Stomach (tissue), 9 donors: ENCODE measurements around the gene ALX1. TPM values are rescaled to one million over a fixed set of nuclear protein-coding genes. Genes with fewer than 3 reads are reported as not detected.

Experiments
- DNase-seq, 2 donors: peaks; one replicate each; pipeline versions ENCODE4 v3.0.0 to v3.0.0-alpha.2; 2013 to 2019
- H3K27ac ChIP-seq, 5 donors: fragments of 200-600 bp in 4 of 5; sonication (generic) in 4 of 5; one replicate each; pipeline ENCODE4 v1.5.1; 2013 to 2019; ENCODE audit warnings: mild to moderate bottlenecking in 1 of 5, moderate library complexity in 1 of 5
- H3K27me3 ChIP-seq, 3 donors: fragments of 200-600 bp; sonication (generic); one replicate each; pipeline ENCODE4 v1.5.1; 2017 to 2019; ENCODE audit warnings: mixed run types in 1 of 3
- H3K36me3 ChIP-seq, 4 donors: fragments of 200-600 bp; sonication (generic); 1 replicate in 3 of 4; 2 replicates in 1 of 4; pipeline ENCODE4 v1.5.1; 2016 to 2019
- H3K4me1 ChIP-seq, 4 donors: fragments of 200-600 bp; sonication (generic); one replicate each; pipeline ENCODE4 v1.5.1; 2016 to 2019
- H3K4me3 ChIP-seq, 4 donors: fragments of 200-600 bp; sonication (generic) in 3 of 4; one replicate each; pipeline ENCODE4 v1.5.1; 2016 to 2019; ENCODE audit warnings: mild to moderate bottlenecking in 1 of 4
- H3K9me3 ChIP-seq, 4 donors: fragments of 200-600 bp; sonication (generic); one replicate each; pipeline ENCODE4 v1.5.1; 2016 to 2019
- EP300 ChIP-seq: sonication (generic); formaldehyde crosslinking; IDR thresholded peaks from one replicate; pipeline ENCODE4 v1.6.1; 2017; ENCODE audit warnings: antibody characterized with exemption
- POLR2A ChIP-seq, 4 donors: fragments of 450-650 bp; IDR thresholded peaks; one replicate each; pipeline ENCODE4 v1.6.1; 2016; ENCODE audit warnings: antibody characterized with exemption in 4 of 4, control low read depth in 2 of 4, mild to moderate bottlenecking in 1 of 4, moderate library complexity in 1 of 4
- POLR2AphosphoS5 ChIP-seq, 3 donors: sonication (generic); formaldehyde crosslinking; IDR thresholded peaks; one replicate each; pipeline ENCODE4 v1.6.1; 2016; ENCODE audit warnings: antibody characterized with exemption in 3 of 3
- WGBS, 5 donors: extraction: QIAGEN DNeasy Blood & Tissue Kit in 3 of 5; methylation state at CpG; one replicate each; pipeline versions ENCODE4 v1.1.5 to v1.1.7; 2013 to 2018; 5-methylcytosine and 5-hydroxymethylcytosine counted together
- intact Hi-C: fragments of 100-400 bp; cut with DNase I; formaldehyde crosslinking; loops from one replicate; pipeline ENCODE4 v1.15.1; 2023; ENCODE audit warnings: low total_unique reads
- polyA plus RNA-seq, 3 donors: library from polyadenylated mRNA; stranded (reverse); fragments of 200-250 nt; gene quantifications; one replicate each; pipeline ENCODE4 v1.2.3, GENCODE V29; 2013
- total RNA-seq, 5 donors: library from RNA; depleted of rRNA; stranded (reverse); fragments of >200 nt; gene quantifications; one replicate each; pipeline versions ENCODE4 v1.1.0 to v1.2.3, GENCODE V29; 2014 to 2016
- TF ChIP-seq, protein P1 (sequence below), 7 experiments: fragments of 450-650 bp in 4 of 7; fragments of 200-600 bp in 3 of 7; sonication (generic) in 3 of 7; IDR thresholded peaks; one replicate each; pipeline ENCODE4 v1.5.1; 2016 to 2019; ENCODE audit warnings: antibody characterized with exemption in 7 of 7, control low read depth in 2 of 7, mild to moderate bottlenecking in 1 of 7
- donor health status: healthy with polysubstance abuse.
- donor health status: Bipolar disorder and iron deficiency.
- donor health status: healthy.

The ALX1 gene
- total and polyA plus RNA-seq, 8 donors: not detected

DNA sequence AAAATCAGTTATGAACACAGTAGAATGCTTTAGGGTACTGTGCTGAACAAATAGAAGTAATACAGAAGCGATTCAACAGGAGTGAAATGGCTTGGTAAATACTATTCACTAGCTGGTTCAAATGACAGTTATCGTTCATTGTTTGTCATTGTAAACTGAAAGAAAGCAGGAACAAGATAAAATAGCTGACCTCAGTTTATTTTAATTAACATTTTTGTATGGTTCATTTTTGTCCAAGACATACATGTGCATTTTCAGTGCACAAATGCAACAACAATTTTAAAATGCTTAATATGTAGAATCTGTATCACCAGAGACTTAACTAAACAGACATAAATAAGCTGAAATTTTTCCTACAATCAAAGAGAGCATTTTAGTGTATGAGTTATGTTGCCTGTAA, 49.9 kb downstream of the ALX1 start:
- 28 to 53% (median 38%) methylated on average over 2 of the region's 2 CpGs for WGBS, 5 donors
- TF ChIP-seq POLR2A (IDR thresholded peaks at IDR 0.05): no peak
- no peak for TF ChIP-seq EP300
- TF ChIP-seq, protein P1, sequence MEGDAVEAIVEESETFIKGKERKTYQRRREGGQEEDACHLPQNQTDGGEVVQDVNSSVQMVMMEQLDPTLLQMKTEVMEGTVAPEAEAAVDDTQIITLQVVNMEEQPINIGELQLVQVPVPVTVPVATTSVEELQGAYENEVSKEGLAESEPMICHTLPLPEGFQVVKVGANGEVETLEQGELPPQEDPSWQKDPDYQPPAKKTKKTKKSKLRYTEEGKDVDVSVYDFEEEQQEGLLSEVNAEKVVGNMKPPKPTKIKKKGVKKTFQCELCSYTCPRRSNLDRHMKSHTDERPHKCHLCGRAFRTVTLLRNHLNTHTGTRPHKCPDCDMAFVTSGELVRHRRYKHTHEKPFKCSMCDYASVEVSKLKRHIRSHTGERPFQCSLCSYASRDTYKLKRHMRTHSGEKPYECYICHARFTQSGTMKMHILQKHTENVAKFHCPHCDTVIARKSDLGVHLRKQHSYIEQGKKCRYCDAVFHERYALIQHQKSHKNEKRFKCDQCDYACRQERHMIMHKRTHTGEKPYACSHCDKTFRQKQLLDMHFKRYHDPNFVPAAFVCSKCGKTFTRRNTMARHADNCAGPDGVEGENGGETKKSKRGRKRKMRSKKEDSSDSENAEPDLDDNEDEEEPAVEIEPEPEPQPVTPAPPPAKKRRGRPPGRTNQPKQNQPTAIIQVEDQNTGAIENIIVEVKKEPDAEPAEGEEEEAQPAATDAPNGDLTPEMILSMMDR (IDR thresholded peaks at IDR 0.05): no peak
- no peak for TF ChIP-seq POLR2AphosphoS5 (IDR thresholded peaks at IDR 0.05)
- Histone ChIP-seq H3K36me3 (no peaks in the 10 kb centered on the region), H3K27me3 (peaks cover 0 to 4% (median 0%) of the 10 kb centered on the region in 3 donors), H3K27ac (no peak overlapping the region), H3K9me3 (no peaks in the 10 kb centered on the region), H3K4me1 (no peaks in the 10 kb centered on the region), H3K4me3 (no peak overlapping the region)
- DNase-seq: no peak
- intact Hi-C loops: no loop called here

DNA sequence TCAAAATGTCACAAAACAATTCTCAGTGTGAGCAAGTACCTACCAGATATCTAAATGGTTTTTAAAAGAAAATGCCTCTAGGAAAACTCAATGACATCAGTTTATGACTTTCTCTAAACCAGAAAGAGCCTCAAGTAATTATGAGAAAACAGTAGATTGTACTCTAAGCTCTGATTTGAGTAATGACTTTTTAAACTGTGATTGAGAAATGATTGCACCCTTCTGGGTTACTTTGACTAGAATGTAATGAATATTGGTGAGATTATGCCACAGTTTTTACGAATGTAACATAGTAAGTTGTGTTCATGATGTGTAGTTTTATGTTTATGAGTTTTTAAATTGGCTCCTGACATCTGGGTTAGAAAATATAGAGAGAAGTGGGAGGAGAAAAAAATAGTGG, 68.8 kb downstream of the ALX1 start:
- H3K4me3 ChIP-seq: no peak overlapping the region
- DNase-seq: no peak
- H3K27ac ChIP-seq: no peak overlapping the region
- TF ChIP-seq POLR2AphosphoS5 (IDR thresholded peaks at IDR 0.05) (no peak), EP300 (no peak), POLR2A (IDR thresholded peaks at IDR 0.05) (no peak)
- TF ChIP-seq, protein P1 (IDR thresholded peaks at IDR 0.05): no peak
- 48 to 76% (median 59%) methylated on average over 1 of the region's 1 CpG for WGBS, 5 donors
- intact Hi-C loops: no loop called here
- no peaks in the 10 kb centered on the region for H3K4me1 ChIP-seq
- no peaks in the 10 kb centered on the region for H3K27me3 ChIP-seq
- no peaks in the 10 kb centered on the region for H3K9me3 ChIP-seq
- no peaks in the 10 kb centered on the region for H3K36me3 ChIP-seq

DNA sequence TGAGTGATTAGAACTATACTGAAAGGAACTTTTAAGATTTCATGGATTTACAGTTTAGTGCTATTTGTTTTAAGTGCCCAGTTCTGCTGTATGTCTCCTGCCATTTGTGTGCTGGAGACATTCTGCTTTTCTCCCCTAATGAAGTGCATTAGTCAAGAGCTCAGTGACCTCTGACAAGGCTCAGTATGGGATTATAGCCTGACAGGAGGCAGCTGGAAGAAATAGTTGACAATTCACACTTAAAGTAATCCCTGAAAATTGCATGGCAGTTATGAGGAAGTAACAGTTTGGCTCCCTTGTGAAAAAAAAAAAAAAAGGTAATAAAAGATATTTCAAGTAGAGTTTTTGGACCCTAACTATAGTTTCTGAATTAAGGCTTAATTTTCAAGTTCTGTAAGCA, 70.3 kb downstream of the ALX1 start:
- no peaks in the 10 kb centered on the region for H3K36me3 ChIP-seq
- intact Hi-C loops: no loop called here
- TF ChIP-seq POLR2A (IDR thresholded peaks at IDR 0.05) (no peak), EP300 (no peak), POLR2AphosphoS5 (IDR thresholded peaks at IDR 0.05) (no peak)
- TF ChIP-seq, protein P1 (IDR thresholded peaks at IDR 0.05): no peak
- H3K27ac ChIP-seq: no peak overlapping the region
- H3K9me3 ChIP-seq: no peaks in the 10 kb centered on the region
- no peaks in the 10 kb centered on the region for H3K27me3 ChIP-seq
- no peaks in the 10 kb centered on the region for H3K4me1 ChIP-seq
- H3K4me3 ChIP-seq: no peak overlapping the region
- no peak for DNase-seq

Other genes with a start within 250 kb of the ALX1 start
- 10 to 100 TPM in 1 of 5 donors, not detected in 4; 12.3 TPM for gene TSPAN19, start 243.9 kb upstream of the ALX1 start, total RNA-seq
- not detected for gene TSPAN19, start 243.9 kb upstream of the ALX1 start, polyA plus RNA-seq
- gene LRRIQ1, start 243.9 kb upstream of the ALX1 start, total RNA-seq: 1 to 10 TPM in 1 of 5 donors, under 1 TPM in 1, not detected in 3; 0.92 to 2.2 TPM
- under 1 TPM in 1 of 3 donors, not detected in 2; 0.05 TPM for gene LRRIQ1, start 243.9 kb upstream of the ALX1 start, polyA plus RNA-seq